HepG2 (cell line): Measurements from ENCODE around the gene ATXN7L3B.

Experiments used
- BATF2 ChIP-seq: sonication (generic); formaldehyde crosslinking; IDR thresholded peaks from 2 replicates; pipeline ENCODE4 v1.8.0; 2022; ENCODE audit warnings: mild to moderate bottlenecking, missing genetic modification reagents, moderate library complexity
- ELF4 ChIP-seq: sonication (generic); formaldehyde crosslinking; IDR thresholded peaks from 2 replicates; pipeline ENCODE4 v1.5.0; 2020; ENCODE audit warnings: missing genetic modification reagents, mild to moderate bottlenecking, moderate library complexity, borderline replicate concordance
- HOXA7 ChIP-seq: sonication (generic); formaldehyde crosslinking; IDR thresholded peaks from 2 replicates; pipeline ENCODE4 v1.8.1; 2022; ENCODE audit warnings: mild to moderate bottlenecking, missing genetic modification reagents, moderate library complexity
- KDM5B ChIP-seq: sonication (generic); formaldehyde crosslinking; IDR thresholded peaks from 2 replicates; pipeline ENCODE4 v1.4.0; 2020; ENCODE audit warnings: missing genetic modification reagents, mild to moderate bottlenecking, borderline replicate concordance
- PAX8 ChIP-seq: sonication (generic); formaldehyde crosslinking; IDR thresholded peaks from 2 replicates; pipeline ENCODE4 v1.8.0; 2022; ENCODE audit warnings: mild to moderate bottlenecking, missing genetic modification reagents, borderline replicate concordance
- SRSF9 ChIP-seq: fragments of 200-400 bp; formaldehyde crosslinking; IDR thresholded peaks from 2 replicates; pipeline ENCODE4 v1.6.1; 2018; ENCODE audit warnings: borderline replicate concordance, mild to moderate bottlenecking, low read depth, low read length; ENCODE audit not compliant: insufficient read depth, poor library complexity, severe bottlenecking
- TAF15 ChIP-seq: fragments of 200-400 bp; formaldehyde crosslinking; IDR thresholded peaks from one replicate; pipeline ENCODE4 v1.6.1; 2018; ENCODE audit warnings: mild to moderate bottlenecking, low read depth, low read length; ENCODE audit not compliant: poor library complexity, severe bottlenecking
- ZNF362 ChIP-seq: sonication (generic); formaldehyde crosslinking; IDR thresholded peaks from 2 replicates; pipeline ENCODE4 v1.4.0; 2020; ENCODE audit warnings: missing genetic modification reagents, mild to moderate bottlenecking, borderline replicate concordance
- ZNF510 ChIP-seq: sonication (generic); formaldehyde crosslinking; IDR thresholded peaks from 2 replicates; pipeline ENCODE4 v1.4.0; 2020; ENCODE audit warnings: low read depth, mild to moderate bottlenecking, missing genetic modification reagents
- TF ChIP-seq, protein P1 (sequence below): sonication (generic); formaldehyde crosslinking; IDR thresholded peaks from 2 replicates; pipeline ENCODE4 v1.5.0; 2020; ENCODE audit warnings: mild to moderate bottlenecking, missing genetic modification reagents, moderate library complexity

DNA sequence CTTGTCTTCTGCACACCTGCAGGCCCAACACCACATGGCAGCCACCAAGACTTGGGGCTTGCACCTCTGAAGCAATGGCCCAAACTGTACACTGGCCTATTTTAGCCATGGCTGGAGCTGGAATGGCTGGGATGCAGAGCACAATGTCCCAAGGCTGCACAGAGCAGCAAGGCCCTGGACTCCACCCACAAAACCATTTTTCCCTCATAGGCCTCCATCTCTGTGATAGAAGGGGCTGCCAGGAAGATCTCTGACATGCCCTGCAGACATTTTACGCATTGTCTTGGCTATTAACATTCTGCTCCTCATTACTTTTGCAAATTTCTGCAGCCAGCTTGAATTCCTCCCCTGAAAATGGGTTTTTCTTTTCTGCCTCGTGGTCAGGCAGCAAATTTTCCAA lies 22.1 kb downstream of the ATXN7L3B start:
- no peak for TF ChIP-seq PAX8 (CRISPR knock-in tag)
- no peak for TF ChIP-seq SRSF9
- TF ChIP-seq BATF2 (CRISPR knock-in tag): no peak
- no peak for TF ChIP-seq ZNF510 (CRISPR knock-in tag)
- TF ChIP-seq, protein P1, sequence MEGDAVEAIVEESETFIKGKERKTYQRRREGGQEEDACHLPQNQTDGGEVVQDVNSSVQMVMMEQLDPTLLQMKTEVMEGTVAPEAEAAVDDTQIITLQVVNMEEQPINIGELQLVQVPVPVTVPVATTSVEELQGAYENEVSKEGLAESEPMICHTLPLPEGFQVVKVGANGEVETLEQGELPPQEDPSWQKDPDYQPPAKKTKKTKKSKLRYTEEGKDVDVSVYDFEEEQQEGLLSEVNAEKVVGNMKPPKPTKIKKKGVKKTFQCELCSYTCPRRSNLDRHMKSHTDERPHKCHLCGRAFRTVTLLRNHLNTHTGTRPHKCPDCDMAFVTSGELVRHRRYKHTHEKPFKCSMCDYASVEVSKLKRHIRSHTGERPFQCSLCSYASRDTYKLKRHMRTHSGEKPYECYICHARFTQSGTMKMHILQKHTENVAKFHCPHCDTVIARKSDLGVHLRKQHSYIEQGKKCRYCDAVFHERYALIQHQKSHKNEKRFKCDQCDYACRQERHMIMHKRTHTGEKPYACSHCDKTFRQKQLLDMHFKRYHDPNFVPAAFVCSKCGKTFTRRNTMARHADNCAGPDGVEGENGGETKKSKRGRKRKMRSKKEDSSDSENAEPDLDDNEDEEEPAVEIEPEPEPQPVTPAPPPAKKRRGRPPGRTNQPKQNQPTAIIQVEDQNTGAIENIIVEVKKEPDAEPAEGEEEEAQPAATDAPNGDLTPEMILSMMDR: no peak
- TF ChIP-seq HOXA7: no peak
- TF ChIP-seq KDM5B: no peak
- TF ChIP-seq TAF15: no peak
- no peak for TF ChIP-seq ELF4 (CRISPR knock-in tag)
- no peak for TF ChIP-seq ZNF362 (CRISPR knock-in tag)
